ENCODE data around the gene ZMYM5.
"Not testable (repeated sequence)": the region's sequence is repeated elsewhere in the genome, so short reads cannot be mapped to it uniquely, and the experiment has no call there.

The ZMYM5 gene

GRCh38 chr13:19863323-19864023, at the start of gene ZMYM5:
TSS of gene ZMYM5 (minus strand) at chr13:19863649. CDS start at chr13:19852180, 11,469 bp downstream.
- peak; percentile 98 for DNase-seq (ENCODE audit: low spot score)

DNA sequence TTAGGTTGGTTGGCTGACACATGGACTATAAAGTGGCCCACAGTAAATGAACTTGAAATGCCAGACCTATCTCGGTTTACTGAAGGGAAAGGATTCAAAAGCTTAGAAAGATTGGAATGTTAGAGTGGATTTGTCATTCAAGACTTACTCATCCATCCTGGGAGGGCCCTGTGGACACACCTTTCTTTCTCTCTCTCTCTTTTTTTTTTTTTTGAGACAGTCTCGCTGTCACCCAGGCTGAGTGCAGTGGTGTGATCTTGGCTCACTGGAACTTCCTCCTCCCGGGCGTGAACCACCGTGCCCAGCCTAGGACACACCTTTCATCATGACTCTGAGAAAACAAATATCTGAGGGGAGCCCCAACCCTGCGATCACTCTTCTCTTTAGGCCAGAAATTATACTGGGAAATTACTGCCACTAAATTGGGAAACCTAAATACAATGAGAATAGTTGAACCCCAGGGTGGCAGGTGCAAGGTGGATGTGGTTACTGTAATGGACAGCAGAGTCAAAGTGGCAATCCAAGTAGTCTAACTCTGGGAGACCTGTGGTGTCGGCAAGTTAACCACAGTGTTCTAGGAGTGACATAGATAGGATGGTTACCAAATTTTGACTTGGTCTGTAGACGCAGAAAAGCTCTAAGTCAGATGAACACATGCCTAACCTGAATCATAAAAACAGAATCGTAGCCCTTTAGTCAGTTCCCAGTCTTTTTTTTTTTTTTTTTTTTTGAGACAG, 47.1 kb upstream of the ZMYM5 start:
- DNase-seq (ENCODE audit: low spot score): no peak

DNA sequence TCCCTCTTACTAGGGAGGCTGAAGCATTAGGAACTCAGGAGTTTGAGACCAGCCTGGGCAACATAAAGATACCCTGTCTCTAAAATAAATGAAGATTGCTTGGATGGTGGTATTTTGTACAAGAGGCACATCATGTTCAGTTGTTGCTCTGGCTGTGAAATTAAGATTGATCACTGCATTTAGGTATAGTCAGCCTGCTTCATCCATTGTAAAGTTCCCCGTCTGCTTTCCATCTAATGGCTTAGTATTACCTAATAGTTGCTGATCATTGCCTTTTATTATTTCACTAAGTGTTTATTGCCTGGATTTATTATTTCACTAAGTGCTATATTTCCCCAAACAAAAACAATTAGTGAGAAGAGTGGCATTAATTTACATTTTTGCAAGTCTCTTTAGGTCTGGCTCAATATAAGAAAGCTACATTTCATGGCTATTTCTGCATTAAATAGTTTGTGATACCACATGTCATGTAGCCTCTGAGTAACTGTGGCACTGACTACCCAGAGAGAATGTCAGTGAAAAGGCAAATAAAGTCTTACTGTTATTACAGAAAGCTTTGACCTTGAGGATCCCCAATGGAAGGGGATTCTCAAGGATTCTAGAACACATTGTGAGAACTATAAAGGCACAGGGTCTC, 45.0 kb upstream of the ZMYM5 start:
- no peak for DNase-seq (ENCODE audit: low spot score)

DNA sequence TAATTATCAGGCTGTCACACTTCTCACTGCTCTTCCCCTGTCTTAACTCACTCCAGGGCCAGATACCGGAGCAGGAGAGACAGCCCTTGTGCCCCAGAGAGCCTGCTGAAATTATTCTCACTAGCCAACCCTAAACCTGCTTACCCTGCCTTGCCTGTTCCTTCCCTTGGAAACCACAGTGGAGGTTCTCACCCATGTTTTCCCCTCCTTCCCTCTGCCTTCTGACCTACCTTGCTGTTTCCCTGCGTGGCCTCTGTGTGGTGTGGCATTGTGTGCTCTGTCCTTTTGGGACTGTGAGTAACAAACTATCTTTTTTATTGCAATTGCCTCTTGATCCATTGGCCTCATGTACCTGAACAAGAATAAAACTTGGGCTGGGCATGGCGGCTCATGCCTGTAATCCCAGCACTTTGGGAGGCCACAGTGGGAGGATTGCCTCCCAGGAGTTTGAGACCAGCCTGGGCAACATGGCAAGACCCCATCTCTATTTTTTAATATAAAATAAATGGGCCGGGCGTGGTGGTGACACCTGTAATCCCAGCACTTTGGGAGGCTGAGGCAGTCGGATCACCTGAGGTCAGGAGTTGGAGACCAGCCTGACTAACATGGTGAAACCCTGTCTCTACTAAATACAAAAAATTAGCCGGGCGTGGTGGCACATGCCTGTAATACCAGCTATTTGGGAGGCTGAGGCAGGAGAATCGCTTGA, 42.2 kb upstream of the ZMYM5 start:
- not testable (repeated sequence) for DNase-seq (ENCODE audit: low spot score)

DNA sequence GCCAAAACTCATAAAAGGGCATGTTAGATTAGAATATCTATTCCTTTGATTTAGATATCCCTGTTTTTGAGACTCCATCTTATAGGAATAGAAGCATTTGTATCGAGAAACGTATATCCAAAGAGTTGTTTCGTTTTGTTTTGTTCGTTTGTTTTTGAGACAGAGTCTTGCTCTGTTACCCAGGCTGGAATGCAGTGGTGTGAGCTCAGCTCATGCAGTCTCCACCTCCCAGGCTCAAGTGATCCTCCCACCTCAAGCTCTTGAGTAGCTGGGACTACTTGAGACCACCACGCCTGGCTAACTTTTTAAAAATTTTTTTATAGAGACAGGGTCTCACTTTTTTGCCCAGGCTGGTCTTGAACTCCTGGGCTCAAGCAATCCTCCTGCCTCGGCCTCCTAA, 26.6 kb upstream of the ZMYM5 start:
- DNase-seq (ENCODE audit: low spot score): no peak

DNA sequence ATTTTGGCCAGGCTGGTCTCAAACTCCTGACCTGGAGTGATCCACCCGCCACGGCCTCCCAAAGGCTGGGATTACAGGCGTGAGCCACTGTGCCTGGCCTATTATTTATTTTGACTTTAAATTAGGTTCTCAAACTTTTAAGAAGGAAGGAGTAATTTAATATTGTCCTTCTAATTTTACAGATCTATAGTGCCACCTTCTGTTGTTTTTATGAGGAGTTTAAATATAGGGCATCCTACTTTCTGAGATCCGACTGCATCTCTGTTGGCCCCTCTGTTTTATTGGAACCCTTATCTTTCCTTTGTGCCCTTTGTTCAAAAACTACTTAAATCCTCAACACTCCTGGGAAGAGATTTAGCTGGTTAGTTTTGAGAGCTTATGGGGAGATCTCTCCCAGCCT, 25.4 kb upstream of the ZMYM5 start:
- DNase-seq (ENCODE audit: low spot score): no peak

- no peak for DNase-seq (ENCODE audit: low spot score)
These were observed 18.8 kb upstream of the ZMYM5 start for GRCh38 chr13:19882231-19882630.

DNA sequence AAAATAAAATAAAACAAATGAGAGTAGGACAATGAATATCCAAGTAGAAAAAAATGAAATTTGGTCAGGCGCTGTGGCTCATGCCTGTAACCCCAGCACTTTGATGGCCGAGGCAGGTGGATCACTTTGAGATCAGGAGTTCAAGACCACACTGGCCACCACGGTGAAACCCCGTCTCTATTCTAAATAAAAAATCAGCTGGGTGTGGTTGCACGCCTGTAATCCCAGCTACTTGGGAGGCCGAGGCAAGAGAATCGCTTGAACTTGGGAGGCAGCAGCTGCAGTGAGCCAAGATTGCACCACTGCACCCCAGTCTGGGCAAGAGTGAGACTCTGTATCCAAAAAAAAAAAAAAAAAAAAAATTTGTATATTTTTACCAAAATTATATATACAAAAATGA, 18.2 kb upstream of the ZMYM5 start:
- no peak for DNase-seq (ENCODE audit: low spot score)

- DNase-seq (ENCODE audit: low spot score): peak; percentile 46
These were observed 1.4 kb upstream of the ZMYM5 start for GRCh38 chr13:19864746-19865309.

- DNase-seq (ENCODE audit: low spot score): peak; percentile 27
These were observed 736 bp upstream of the ZMYM5 start for GRCh38 chr13:19864024-19864745.

DNA sequence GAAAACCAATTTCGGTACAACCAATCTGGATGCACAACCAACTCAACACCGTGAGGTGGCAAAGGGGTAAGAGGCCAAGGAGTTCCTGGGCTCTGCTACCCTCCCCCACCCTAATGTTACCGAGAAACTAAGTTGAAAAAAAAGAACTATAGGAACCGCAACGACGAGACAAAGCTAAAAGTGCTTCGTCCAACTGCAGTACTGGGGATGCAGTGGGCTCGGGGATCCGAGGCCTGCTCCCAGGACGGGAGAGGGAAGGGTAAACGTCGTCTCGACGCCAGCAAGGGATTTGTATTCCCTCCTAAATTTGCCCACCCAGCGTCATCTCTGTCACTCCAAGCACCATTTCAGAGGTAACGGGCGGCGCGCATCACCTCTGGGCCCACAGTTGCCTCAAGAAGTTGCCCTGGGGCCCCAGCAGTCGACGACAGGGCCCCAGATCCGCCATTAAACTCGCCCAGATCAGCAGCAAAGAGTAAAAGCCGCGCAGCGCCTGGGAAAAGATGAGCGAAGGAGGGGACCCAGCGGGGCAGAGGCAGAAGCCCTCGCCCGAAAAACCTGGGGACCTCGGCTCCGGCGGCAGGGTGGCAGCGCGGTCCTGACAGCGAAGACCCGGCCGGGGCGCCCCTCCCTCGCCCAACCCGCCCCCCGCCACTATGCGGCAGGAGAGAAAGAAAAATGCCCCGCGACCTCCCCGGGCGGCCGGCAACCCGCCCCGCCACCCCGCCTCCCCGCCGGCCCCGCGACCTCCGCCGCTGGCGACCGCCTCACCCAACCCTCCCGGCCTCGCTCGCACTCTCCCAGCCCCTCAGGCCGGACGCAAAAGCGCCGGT, 752 bp downstream of the ZMYM5 start:
- DNase-seq (ENCODE audit: low spot score): peak; percentile 53

DNA sequence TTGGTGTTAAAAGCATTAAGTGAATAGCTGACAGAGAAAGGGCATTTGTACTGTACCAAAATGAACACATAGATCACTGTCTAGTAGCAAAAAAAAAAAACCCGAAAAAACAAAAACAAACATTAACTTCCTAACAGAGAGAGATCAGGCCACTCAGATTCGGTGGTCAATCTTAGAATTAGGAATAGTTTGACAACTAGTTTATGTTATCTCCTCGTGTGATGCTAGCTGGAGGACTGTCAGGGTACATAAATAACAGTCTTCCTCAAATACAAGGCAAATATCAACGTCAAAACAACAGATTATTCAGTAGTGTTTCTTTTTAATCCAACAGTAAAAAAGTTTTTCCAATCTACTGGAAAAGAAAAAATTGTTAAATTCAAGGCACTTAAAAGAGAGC, 1.7 kb downstream of the ZMYM5 start:
- DNase-seq (ENCODE audit: low spot score): no peak

DNA sequence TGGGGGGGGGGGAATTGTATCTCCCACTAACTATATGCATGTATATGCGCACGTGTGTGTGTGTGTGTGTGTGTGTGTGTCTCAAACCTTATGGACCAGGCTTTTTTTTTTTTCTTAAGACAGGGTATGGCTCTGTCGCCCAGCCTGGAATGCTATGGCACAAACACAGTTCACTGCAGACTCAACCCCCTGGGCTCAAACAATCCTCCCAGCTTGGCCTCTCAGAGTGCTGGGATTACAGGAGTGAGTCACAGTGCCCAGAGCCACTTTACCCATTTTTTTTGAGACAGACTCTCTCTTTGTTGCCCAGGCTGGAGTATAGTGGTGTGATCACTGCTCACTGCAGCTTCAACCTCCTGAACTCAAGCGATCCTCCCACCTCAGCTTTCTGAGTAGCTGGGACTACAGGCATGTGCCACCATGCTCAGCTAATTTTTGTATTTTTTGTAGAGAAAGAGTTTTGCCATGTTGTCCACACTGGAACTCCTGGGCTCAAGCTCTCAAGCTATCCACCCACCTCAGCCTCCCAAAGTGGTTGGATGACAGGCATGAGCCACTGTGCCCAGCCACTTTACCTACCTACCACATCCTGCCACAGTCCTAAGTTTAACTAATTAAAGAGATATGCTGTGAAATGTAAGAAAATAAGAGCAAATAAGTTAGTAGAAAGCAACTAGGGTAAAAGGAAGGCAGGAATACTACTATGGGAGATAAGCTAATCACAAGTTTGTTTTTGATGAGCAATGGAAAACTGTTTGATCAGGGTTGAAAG, 2.4 kb downstream of the ZMYM5 start:
- no peak for DNase-seq (ENCODE audit: low spot score)

- DNase-seq (ENCODE audit: low spot score): not testable (repeated sequence)
These were observed 5.8 kb downstream of the ZMYM5 start for GRCh38 chr13:19857637-19858036.

- no peak for DNase-seq (ENCODE audit: low spot score)
These were observed 10.7 kb downstream of the ZMYM5 start for GRCh38 chr13:19852766-19853165.

GRCh38 chr13:19845758-19846157, 17.7 kb downstream of the ZMYM5 start:
- DNase-seq (ENCODE audit: low spot score): peak; percentile 20

GRCh38 chr13:19838865-19839275, 24.6 kb downstream of the ZMYM5 start:
- no peak for DNase-seq (ENCODE audit: low spot score)

- no peak for DNase-seq (ENCODE audit: low spot score)
These were observed 27.0 kb downstream of the ZMYM5 start for GRCh38 chr13:19836472-19836871.

DNA sequence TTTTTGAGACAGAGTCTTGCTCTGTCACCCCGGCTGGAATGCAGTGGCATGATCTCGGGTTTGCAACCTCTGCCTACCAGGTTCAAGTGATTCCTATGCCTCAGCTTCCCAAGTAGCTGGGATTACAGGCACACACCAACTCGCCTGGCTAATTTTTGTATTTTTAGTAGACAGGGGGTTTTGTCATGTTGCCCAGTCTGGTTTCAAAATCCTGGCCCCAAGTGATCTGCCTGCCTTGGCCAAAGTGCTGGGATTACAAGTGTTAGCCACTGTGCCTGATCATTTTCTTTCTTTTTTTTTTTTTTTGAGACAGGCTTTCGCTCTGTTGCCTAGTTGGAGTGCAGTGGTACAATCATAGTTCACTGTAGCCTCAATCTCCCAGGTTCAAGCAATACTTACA, 28.7 kb downstream of the ZMYM5 start:
- DNase-seq (ENCODE audit: low spot score): no peak

DNA sequence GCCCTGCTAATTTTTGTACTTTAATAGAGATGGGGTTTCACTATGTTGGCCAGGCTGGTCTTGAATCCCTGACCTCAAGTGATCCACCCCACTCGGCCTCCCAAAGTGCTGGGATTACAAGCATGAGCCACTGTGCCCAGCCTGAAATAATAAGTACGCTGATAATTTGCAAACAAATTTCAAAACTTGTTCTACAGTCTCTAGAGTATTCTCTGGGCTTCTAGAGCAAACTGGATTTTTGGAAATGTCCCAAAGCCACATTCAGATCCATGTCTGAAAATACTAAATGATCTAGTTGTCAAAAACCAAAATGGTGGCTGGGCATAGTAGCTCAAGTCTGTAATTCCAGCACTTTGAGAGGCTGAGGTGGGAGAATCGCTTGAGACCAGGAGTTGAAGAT, 40.8 kb downstream of the ZMYM5 start:
- no peak for DNase-seq (ENCODE audit: low spot score)

Data from iPS-NIHi11 (cell line).